Measurements from ENCODE around the gene GET4.
A peak's percentile ranks its signal among the peaks of the same experiment; 100 is the strongest.

Gene GET4

DNA sequence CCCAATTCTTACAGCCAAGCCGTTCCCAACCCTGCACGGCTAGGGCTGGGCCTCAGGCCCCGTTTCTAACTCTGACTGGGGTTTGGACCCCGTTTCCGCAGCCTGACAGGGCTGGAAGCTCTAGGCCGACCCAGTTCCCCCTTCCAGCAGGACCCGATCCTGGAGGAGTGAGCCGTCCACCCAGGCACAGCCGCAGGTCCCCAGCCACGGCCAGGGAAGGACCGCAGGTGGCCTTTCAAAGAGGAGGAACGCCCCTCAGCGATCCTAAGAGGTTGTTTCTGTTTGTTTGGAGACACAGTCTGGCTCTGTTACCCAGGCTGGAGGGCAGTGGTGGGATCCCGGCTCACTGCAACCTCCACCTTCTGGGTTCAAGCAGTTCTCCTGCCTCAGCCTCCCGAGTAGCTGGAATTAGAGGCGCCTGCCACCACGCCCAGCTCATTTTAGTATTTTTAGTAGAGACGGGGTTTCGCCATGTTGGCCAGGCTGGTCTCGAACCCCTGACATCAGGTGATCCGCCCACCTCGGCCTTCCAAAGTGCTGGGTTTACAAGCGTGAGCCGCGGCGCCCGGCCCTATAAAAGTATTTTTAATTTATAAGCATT, 778 bp upstream of the GET4 start (continued):
- TF ChIP-seq, protein P1, sequence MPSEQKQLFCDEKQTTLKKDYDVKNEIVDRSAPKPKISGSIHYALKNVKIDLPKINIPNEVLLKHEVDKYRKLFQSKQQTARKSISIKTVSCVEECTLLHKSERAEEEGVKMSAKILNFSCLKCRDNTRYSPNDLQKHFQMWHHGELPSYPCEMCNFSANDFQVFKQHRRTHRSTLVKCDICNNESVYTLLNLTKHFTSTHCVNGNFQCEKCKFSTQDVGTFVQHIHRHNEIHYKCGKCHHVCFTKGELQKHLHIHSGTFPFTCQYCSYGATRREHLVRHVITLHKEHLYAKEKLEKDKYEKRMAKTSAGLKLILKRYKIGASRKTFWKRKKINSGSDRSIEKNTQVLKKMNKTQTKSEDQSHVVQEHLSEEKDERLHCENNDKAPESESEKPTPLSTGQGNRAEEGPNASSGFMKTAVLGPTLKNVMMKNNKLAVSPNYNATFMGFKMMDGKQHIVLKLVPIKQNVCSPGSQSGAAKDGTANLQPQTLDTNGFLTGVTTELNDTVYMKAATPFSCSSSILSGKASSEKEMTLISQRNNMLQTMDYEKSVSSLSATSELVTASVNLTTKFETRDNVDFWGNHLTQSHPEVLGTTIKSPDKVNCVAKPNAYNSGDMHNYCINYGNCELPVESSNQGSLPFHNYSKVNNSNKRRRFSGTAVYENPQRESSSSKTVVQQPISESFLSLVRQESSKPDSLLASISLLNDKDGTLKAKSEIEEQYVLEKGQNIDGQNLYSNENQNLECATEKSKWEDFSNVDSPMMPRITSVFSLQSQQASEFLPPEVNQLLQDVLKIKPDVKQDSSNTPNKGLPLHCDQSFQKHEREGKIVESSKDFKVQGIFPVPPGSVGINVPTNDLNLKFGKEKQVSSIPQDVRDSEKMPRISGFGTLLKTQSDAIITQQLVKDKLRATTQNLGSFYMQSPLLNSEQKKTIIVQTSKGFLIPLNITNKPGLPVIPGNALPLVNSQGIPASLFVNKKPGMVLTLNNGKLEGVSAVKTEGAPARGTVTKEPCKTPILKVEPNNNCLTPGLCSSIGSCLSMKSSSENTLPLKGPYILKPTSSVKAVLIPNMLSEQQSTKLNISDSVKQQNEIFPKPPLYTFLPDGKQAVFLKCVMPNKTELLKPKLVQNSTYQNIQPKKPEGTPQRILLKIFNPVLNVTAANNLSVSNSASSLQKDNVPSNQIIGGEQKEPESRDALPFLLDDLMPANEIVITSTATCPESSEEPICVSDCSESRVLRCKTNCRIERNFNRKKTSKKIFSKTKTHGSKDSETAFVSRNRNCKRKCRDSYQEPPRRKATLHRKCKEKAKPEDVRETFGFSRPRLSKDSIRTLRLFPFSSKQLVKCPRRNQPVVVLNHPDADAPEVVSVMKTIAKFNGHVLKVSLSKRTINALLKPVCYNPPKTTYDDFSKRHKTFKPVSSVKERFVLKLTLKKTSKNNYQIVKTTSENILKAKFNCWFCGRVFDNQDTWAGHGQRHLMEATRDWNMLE (tag by site-specific recombination; conservative IDR thresholded peaks at IDR 0.05; ENCODE audit: low read depth) = no peak
- TF ChIP-seq GLI2 (tag by site-specific recombination; IDR thresholded peaks at IDR 0.05; ENCODE audit: borderline replicate concordance, low read depth) (no peak), ZNF214 (tag by site-specific recombination; IDR thresholded peaks at IDR 0.05; ENCODE audit: borderline replicate concordance) (no peak), ZNF280C (tag by site-specific recombination; IDR thresholded peaks at IDR 0.05) (no peak), ZEB2 (tag by site-specific recombination; IDR thresholded peaks at IDR 0.05) (0 out of 2 replicates have a peak, but pooled peaks have one; percentile 23), ZNF624 (tag by site-specific recombination; IDR thresholded peaks at IDR 0.05) (no peak), ZNF658 (tag by site-specific recombination; IDR thresholded peaks at IDR 0.05) (no peak), GLI4 (tag by site-specific recombination; IDR thresholded peaks at IDR 0.05) (no peak), ZNF2 (tag by site-specific recombination; IDR thresholded peaks at IDR 0.05) (peak; percentile 44; the same call in 1 of the 2 replicates), ZNF391 (tag by site-specific recombination; IDR thresholded peaks at IDR 0.05; ENCODE audit: borderline replicate concordance, low read depth) (no peak), SCRT1 (tag by site-specific recombination; IDR thresholded peaks at IDR 0.05; ENCODE audit: borderline replicate concordance) (peak; percentile 70; the same call in 1 of the 2 replicates), ZNF768 (tag by site-specific recombination; IDR thresholded peaks at IDR 0.05) (no peak), ZNF707 (tag by site-specific recombination; IDR thresholded peaks at IDR 0.05) (no peak), KLF7 (tag by site-specific recombination; IDR thresholded peaks at IDR 0.05; ENCODE audit: borderline replicate concordance) (no peak), ZNF626 (tag by site-specific recombination; IDR thresholded peaks at IDR 0.05) (no peak), ZNF571 (tag by site-specific recombination; IDR thresholded peaks at IDR 0.05) (no peak), YY1 (tag by site-specific recombination; IDR thresholded peaks at IDR 0.05) (0 out of 2 replicates have a peak, but pooled peaks have one; percentile 42), WT1 (tag by site-specific recombination; IDR thresholded peaks at IDR 0.05) (no peak), ZNF561 (tag by site-specific recombination; IDR thresholded peaks at IDR 0.05; ENCODE audit: borderline replicate concordance) (no peak; the same call in 1 of the 2 replicates), ZNF513 (tag by site-specific recombination; IDR thresholded peaks at IDR 0.05) (no peak), ZNF473 (tag by site-specific recombination; IDR thresholded peaks at IDR 0.05) (no peak), PRDM1 (tag by site-specific recombination; IDR thresholded peaks at IDR 0.05) (no peak), ZNF335 (tag by site-specific recombination; conservative IDR thresholded peaks at IDR 0.05) (peak; percentile 70), ZNF660 (tag by site-specific recombination; IDR thresholded peaks at IDR 0.05) (no peak), ZFHX2 (tag by site-specific recombination; conservative IDR thresholded peaks at IDR 0.05) (peak; percentile 74), ZNF514 (tag by site-specific recombination; IDR thresholded peaks at IDR 0.05) (no peak)
- TF ChIP-seq, protein P2, sequence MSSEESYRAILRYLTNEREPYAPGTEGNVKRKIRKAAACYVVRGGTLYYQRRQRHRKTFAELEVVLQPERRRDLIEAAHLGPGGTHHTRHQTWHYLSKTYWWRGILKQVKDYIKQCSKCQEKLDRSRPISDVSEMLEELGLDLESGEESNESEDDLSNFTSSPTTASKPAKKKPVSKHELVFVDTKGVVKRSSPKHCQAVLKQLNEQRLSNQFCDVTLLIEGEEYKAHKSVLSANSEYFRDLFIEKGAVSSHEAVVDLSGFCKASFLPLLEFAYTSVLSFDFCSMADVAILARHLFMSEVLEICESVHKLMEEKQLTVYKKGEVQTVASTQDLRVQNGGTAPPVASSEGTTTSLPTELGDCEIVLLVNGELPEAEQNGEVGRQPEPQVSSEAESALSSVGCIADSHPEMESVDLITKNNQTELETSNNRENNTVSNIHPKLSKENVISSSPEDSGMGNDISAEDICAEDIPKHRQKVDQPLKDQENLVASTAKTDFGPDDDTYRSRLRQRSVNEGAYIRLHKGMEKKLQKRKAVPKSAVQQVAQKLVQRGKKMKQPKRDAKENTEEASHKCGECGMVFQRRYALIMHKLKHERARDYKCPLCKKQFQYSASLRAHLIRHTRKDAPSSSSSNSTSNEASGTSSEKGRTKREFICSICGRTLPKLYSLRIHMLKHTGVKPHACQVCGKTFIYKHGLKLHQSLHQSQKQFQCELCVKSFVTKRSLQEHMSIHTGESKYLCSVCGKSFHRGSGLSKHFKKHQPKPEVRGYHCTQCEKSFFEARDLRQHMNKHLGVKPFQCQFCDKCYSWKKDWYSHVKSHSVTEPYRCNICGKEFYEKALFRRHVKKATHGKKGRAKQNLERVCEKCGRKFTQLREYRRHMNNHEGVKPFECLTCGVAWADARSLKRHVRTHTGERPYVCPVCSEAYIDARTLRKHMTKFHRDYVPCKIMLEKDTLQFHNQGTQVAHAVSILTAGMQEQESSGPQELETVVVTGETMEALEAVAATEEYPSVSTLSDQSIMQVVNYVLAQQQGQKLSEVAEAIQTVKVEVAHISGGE (tag by site-specific recombination; conservative IDR thresholded peaks at IDR 0.05; ENCODE audit: low read depth) = 0 out of 2 replicates have a peak, but pooled peaks have one; percentile 18
- TF ChIP-seq, protein P3, sequence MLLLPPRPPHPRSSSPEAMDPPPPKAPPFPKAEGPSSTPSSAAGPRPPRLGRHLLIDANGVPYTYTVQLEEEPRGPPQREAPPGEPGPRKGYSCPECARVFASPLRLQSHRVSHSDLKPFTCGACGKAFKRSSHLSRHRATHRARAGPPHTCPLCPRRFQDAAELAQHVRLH (tag by site-specific recombination; IDR thresholded peaks at IDR 0.05) = no peak
